Measurements from ENCODE around the gene PRKCE.

Gene PRKCE

GRCh38 chr2:46098621-46099062 lies 447.2 kb downstream of the PRKCE start:
- DNase-seq, result no peak

GRCh38 chr2:46101557-46102220 lies 450.2 kb downstream of the PRKCE start:
- no peak for DNase-seq

GRCh38 chr2:46106690-46107089 lies 455.2 kb downstream of the PRKCE start:
- DNase-seq, result no peak

- no peak for DNase-seq
Observed at GRCh38 chr2:46114996-46115395, 463.5 kb downstream of the PRKCE start.

- no peak for DNase-seq
Observed at GRCh38 chr2:46116150-46116549, 464.7 kb downstream of the PRKCE start.

- DNase-seq, result no peak
Observed at GRCh38 chr2:46116553-46116991, 465.1 kb downstream of the PRKCE start.

- no peak for DNase-seq
Observed at GRCh38 chr2:46117379-46117778, 465.9 kb downstream of the PRKCE start.

- no peak for DNase-seq
Observed at GRCh38 chr2:46117994-46118393, 466.5 kb downstream of the PRKCE start.

- DNase-seq, result no peak
Observed at GRCh38 chr2:46118656-46119371, 467.3 kb downstream of the PRKCE start.

- no peak for DNase-seq
Observed at GRCh38 chr2:46119453-46119852, 468.0 kb downstream of the PRKCE start.

GRCh38 chr2:46120792-46121555 lies 469.5 kb downstream of the PRKCE start:
- DNase-seq, result no peak

- DNase-seq, result no peak
Observed at GRCh38 chr2:46122318-46122976, 471.0 kb downstream of the PRKCE start.

- no peak for DNase-seq
Observed at GRCh38 chr2:46123013-46123412, 471.5 kb downstream of the PRKCE start.

- no peak for DNase-seq
Observed at GRCh38 chr2:46125798-46126197, 474.3 kb downstream of the PRKCE start.

- DNase-seq, result no peak
Observed at GRCh38 chr2:46126571-46126970, 475.1 kb downstream of the PRKCE start.

- DNase-seq, result no peak
Observed at GRCh38 chr2:46127176-46127575, 475.7 kb downstream of the PRKCE start.

GRCh38 chr2:46130511-46130910 lies 479.0 kb downstream of the PRKCE start:
- no peak for DNase-seq

- no peak for DNase-seq
Observed at GRCh38 chr2:46132996-46133395, 481.5 kb downstream of the PRKCE start.

- DNase-seq, result no peak
Observed at GRCh38 chr2:46134531-46135227, 483.2 kb downstream of the PRKCE start.

GRCh38 chr2:46135228-46135855 lies 483.9 kb downstream of the PRKCE start:
- no peak for DNase-seq

GRCh38 chr2:46135958-46136357 lies 484.5 kb downstream of the PRKCE start:
- no peak for DNase-seq

GRCh38 chr2:46136481-46136880 lies 485.0 kb downstream of the PRKCE start:
- DNase-seq, result no peak
